MM.1S (cell line): ENCODE data around the gene BMX.

ENCODE experiments used
- DNase-seq: peaks from one replicate; pipeline ENCODE4 v3.0.0-alpha.2; 2015
- H2AFZ ChIP-seq: fragments of 300-600 bp; sonication (generic); 2 replicates; pipeline ENCODE4 v1.6.0; 2016; ENCODE audit warnings: antibody characterized with exemption, low read length
- H3F3A ChIP-seq: fragments of 300-600 bp; sonication (generic); 2 replicates; pipeline ENCODE4 v1.6.1; 2016; ENCODE audit warnings: mild to moderate bottlenecking, antibody characterized with exemption, low read length, moderate library complexity, mixed read lengths; ENCODE audit not compliant: insufficient read depth
- H3K27ac ChIP-seq: fragments of 300-600 bp; sonication (generic); 2 replicates; pipeline ENCODE4 v1.5.1; 2016; ENCODE audit warnings: mild to moderate bottlenecking, low read length
- H3K27me3 ChIP-seq: fragments of 300-600 bp; sonication (generic); replicated peaks from 2 replicates; pipeline ENCODE4 v1.6.0; 2016; ENCODE audit warnings: low read length; ENCODE audit not compliant: insufficient read depth
- H3K36me3 ChIP-seq: fragments of 300-600 bp; sonication (generic); replicated peaks from 2 replicates; pipeline ENCODE4 v1.6.1; 2016; ENCODE audit warnings: mild to moderate bottlenecking, low read length, mixed read lengths; ENCODE audit not compliant: insufficient read depth
- H3K4me1 ChIP-seq: fragments of 300-600 bp; sonication (generic); 2 replicates; pipeline ENCODE4 v1.6.1; 2016; ENCODE audit warnings: low read length, mixed read lengths
- H3K4me2 ChIP-seq: fragments of 300-600 bp; sonication (generic); 2 replicates; pipeline ENCODE4 v1.6.0; 2016; ENCODE audit warnings: low read depth, low read length
- H3K4me3 ChIP-seq: fragments of 300-600 bp; sonication (generic); 2 replicates; pipeline ENCODE4 v1.5.1; 2016; ENCODE audit warnings: low read length, mixed read lengths
- H3K79me2 ChIP-seq: fragments of 300-600 bp; sonication (generic); 2 replicates; pipeline ENCODE4 v1.6.1; 2016; ENCODE audit warnings: mixed run types, low read length, mixed read lengths
- H3K9ac ChIP-seq: fragments of 300-600 bp; sonication (generic); 2 replicates; pipeline ENCODE4 v1.6.1; 2016; ENCODE audit warnings: low read length, mixed read lengths
- H3K9me2 ChIP-seq: fragments of 300-600 bp; sonication (generic); replicated peaks from 2 replicates; pipeline ENCODE4 v1.6.1; 2016; ENCODE audit warnings: mild to moderate bottlenecking, low read length, mixed read lengths; ENCODE audit not compliant: insufficient read depth
- H3K9me3 ChIP-seq: fragments of 300-600 bp; sonication (generic); replicated peaks from 2 replicates; pipeline ENCODE4 v1.6.1; 2016; ENCODE audit warnings: mild to moderate bottlenecking, low read length, mixed read lengths; ENCODE audit not compliant: insufficient read depth
- H4K20me1 ChIP-seq: fragments of 300-600 bp; sonication (generic); 2 replicates; pipeline ENCODE4 v1.6.1; 2016; ENCODE audit warnings: mild to moderate bottlenecking, low read length, moderate library complexity, mixed read lengths; ENCODE audit not compliant: insufficient read depth
- CTCF ChIP-seq: fragments of 300-600 bp; sonication (generic); IDR thresholded peaks from 2 replicates; pipeline ENCODE4 v1.5.1; 2016; ENCODE audit warnings: antibody characterized with exemption, low read length, mixed read lengths
- EZH2 ChIP-seq: fragments of 300-600 bp; sonication (generic); optimal IDR thresholded peaks from 2 replicates; pipeline ENCODE3; 2017; ENCODE audit warnings: low read depth, mild to moderate bottlenecking, antibody characterized with exemption, low read length, mixed read lengths
- EZH2phosphoT487 ChIP-seq: fragments of 300-600 bp; sonication (generic); IDR thresholded peaks from 2 replicates; pipeline ENCODE4 v1.6.1; 2018; ENCODE audit warnings: antibody characterized with exemption, low read length

BMX gene

DNA sequence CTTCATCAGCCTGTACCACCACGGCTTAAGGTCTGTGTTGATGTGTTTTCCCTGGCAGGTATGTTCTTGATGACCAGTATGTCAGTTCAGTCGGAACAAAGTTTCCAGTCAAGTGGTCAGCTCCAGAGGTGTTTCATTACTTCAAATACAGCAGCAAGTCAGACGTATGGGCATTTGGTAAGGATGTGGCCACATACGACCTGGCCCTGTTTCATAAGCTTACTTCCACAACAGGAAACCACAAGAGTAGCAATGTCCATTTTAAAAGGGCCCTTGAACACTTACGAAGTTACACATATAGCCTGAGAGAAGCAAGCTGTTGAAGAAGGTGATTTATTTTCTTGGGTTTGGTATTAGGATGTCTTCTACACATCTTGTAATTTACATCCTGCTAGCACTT lies 46.1 kb downstream of the BMX start:
- H3F3A ChIP-seq = no peaks in the 10 kb centered on the region
- TF ChIP-seq EZH2 (no peak), EZH2phosphoT487 (no peak), CTCF (no peak)
- H3K9me2 ChIP-seq = no peaks in the 10 kb centered on the region
- H3K79me2 ChIP-seq = no peaks in the 10 kb centered on the region
- H3K4me2 ChIP-seq = no peak overlapping the region
- no peak overlapping the region for H3K4me3 ChIP-seq
- no peaks in the 10 kb centered on the region for H4K20me1 ChIP-seq
- H3K9me3 ChIP-seq = no peaks in the 10 kb centered on the region
- no peaks in the 10 kb centered on the region for H3K4me1 ChIP-seq
- H2AFZ ChIP-seq = no peak overlapping the region
- no peak for DNase-seq
- no peaks in the 10 kb centered on the region for H3K36me3 ChIP-seq
- no peak overlapping the region for H3K27ac ChIP-seq
- H3K9ac ChIP-seq = no peak overlapping the region
- H3K27me3 ChIP-seq = no peaks in the 10 kb centered on the region

DNA sequence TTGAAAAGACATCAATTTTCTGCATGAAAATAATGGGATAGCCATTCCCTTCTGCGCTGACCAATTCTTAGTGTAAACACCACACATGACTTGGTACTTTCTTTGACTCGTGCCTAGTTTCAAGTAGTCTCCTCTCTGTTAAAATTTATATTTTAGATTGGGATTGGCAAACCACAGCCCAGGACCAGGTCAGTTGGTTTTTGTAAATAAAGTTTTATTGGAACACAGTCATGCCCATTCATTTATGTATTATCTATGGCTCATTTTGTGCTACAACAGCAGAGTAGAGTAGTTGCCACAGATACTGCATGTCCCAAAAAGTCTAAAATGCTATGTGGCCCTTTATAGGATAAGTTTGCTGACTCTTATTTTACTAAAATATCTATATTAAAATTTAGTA lies 46.7 kb downstream of the BMX start:
- Histone ChIP-seq H3K9me2 (no peaks in the 10 kb centered on the region), H3K4me2 (no peak overlapping the region)
- TF ChIP-seq CTCF (no peak), EZH2 (no peak), EZH2phosphoT487 (no peak)

DNA sequence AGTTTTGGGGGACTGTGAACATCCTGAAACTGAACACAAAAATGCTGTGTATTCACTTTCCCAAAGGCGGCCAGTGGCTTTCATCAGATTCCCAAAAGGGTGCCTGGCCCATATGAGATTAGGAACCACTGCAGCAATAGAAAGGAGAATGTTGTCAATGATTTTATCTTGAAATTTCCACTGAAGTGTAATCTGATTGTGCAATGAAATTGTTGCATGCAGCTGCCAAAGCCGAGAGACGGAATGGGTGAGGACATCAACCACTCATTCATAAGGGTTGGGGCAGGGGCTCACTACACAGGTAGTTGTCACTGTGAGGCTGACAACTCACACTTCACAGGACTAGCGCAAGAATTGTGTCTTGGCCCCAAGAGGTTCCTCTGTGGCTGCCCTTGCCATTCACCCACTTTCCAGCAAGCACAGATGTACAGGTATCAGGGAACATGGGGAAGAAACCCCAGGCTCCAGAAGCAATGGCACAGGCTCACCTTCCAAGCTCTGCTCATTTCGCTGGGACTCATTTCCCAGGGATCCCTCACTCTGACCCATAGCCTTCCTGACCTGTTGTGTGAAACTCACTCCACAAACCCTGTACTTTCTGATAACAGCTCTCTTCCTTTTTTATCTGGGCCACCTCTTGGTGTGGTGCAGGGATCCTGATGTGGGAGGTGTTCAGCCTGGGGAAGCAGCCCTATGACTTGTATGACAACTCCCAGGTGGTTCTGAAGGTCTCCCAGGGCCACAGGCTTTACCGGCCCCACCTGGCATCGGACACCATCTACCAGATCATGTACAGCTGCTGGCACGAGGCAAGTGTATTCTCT lies 48.8 kb downstream of the BMX start:
- no peaks in the 10 kb centered on the region for H3K79me2 ChIP-seq
- no peak overlapping the region for H3K9ac ChIP-seq
- H3K4me1 ChIP-seq = no peaks in the 10 kb centered on the region
- H3K27ac ChIP-seq = no peak overlapping the region
- H3K36me3 ChIP-seq = no peaks in the 10 kb centered on the region
- no peak overlapping the region for H2AFZ ChIP-seq
- H3F3A ChIP-seq = no peaks in the 10 kb centered on the region
- no peaks in the 10 kb centered on the region for H3K9me2 ChIP-seq
- no peak for DNase-seq
- no peaks in the 10 kb centered on the region for H3K27me3 ChIP-seq
- TF ChIP-seq EZH2 (no peak), CTCF (no peak), EZH2phosphoT487 (no peak)
- H3K9me3 ChIP-seq = no peaks in the 10 kb centered on the region
- no peak overlapping the region for H3K4me2 ChIP-seq
- no peak overlapping the region for H3K4me3 ChIP-seq
- no peaks in the 10 kb centered on the region for H4K20me1 ChIP-seq

More for the DNA sequence above, 46.7 kb downstream of the BMX start:
- H2AFZ ChIP-seq = no peak overlapping the region
- no peak overlapping the region for H3K27ac ChIP-seq
- H3K36me3 ChIP-seq = no peaks in the 10 kb centered on the region
- DNase-seq = no peak
- no peaks in the 10 kb centered on the region for H3K27me3 ChIP-seq
- H3K4me1 ChIP-seq = no peaks in the 10 kb centered on the region
- H3K9me3 ChIP-seq = no peaks in the 10 kb centered on the region
- no peak overlapping the region for H3K9ac ChIP-seq
- H3K79me2 ChIP-seq = no peaks in the 10 kb centered on the region
- H3F3A ChIP-seq = no peaks in the 10 kb centered on the region
- no peak overlapping the region for H3K4me3 ChIP-seq
- no peaks in the 10 kb centered on the region for H4K20me1 ChIP-seq
